GM12875 (cell line): ENCODE measurements around the gene KCNC2.

Experiments
- H3K4me3 ChIP-seq: one replicate; pipeline ENCODE4 v1.5.1; 2011; ENCODE audit warnings: low read depth, low read length, control low read depth
- CTCF ChIP-seq: IDR thresholded peaks from 2 replicates; pipeline ENCODE4 v1.5.1; 2011; ENCODE audit warnings: low read depth, mild to moderate bottlenecking, control low read depth, inconsistent platforms, low read length, moderate library complexity, borderline replicate concordance; ENCODE audit not compliant: insufficient read depth

The KCNC2 gene

GRCh38 chr12:75081305-75081704 lies 128.3 kb downstream of the KCNC2 start:
- TF ChIP-seq CTCF = no peak
- H3K4me3 ChIP-seq = no peak overlapping the region

- H3K4me3 ChIP-seq = no peak overlapping the region
- no peak for TF ChIP-seq CTCF
Measured at GRCh38 chr12:75080582-75080981, 129.1 kb downstream of the KCNC2 start.

GRCh38 chr12:75065482-75065881 lies 144.2 kb downstream of the KCNC2 start:
- TF ChIP-seq CTCF = no peak
- no peak overlapping the region for H3K4me3 ChIP-seq

- TF ChIP-seq CTCF = no peak
- H3K4me3 ChIP-seq = no peak overlapping the region
Measured at GRCh38 chr12:75062691-75063090, 146.9 kb downstream of the KCNC2 start.

GRCh38 chr12:75058228-75058627 lies 151.4 kb downstream of the KCNC2 start:
- TF ChIP-seq CTCF = no peak
- no peak overlapping the region for H3K4me3 ChIP-seq

GRCh38 chr12:75048767-75049166 lies 160.9 kb downstream of the KCNC2 start:
- H3K4me3 ChIP-seq = no peak overlapping the region
- TF ChIP-seq CTCF = no peak

- TF ChIP-seq CTCF = no peak
Measured at GRCh38 chr12:75047885-75048525, 161.6 kb downstream of the KCNC2 start.

More at GRCh38 chr12:75047885-75048525, 161.6 kb downstream of the KCNC2 start:
- no peak overlapping the region for H3K4me3 ChIP-seq
